ES-I3 (cell line): ENCODE measurements around the gene SPRY4.
"Not testable (repeated sequence)": the region's sequence is repeated elsewhere in the genome, so short reads cannot be mapped to it uniquely, and the experiment has no call there.

Experiments used
- H3K36me3 ChIP-seq: 2 replicates; pipeline ENCODE4 v1.6.1; 2013; ENCODE audit warnings: mild to moderate bottlenecking, low read length, control low read depth, moderate library complexity; ENCODE audit not compliant: insufficient read depth
- H3K4me1 ChIP-seq: 2 replicates; pipeline ENCODE4 v1.6.1; 2013; ENCODE audit warnings: mild to moderate bottlenecking, control low read depth, low read length; ENCODE audit not compliant: insufficient read depth
- H3K9ac ChIP-seq: 2 replicates; pipeline ENCODE4 v1.6.1; 2013; ENCODE audit warnings: low read depth, mild to moderate bottlenecking, low read length, moderate library complexity
- H3K9me3 ChIP-seq: 2 replicates; pipeline ENCODE4 v1.6.1; 2013; ENCODE audit warnings: mild to moderate bottlenecking, low read length, moderate library complexity; ENCODE audit not compliant: control insufficient read depth, insufficient read depth

Gene SPRY4, protein sequence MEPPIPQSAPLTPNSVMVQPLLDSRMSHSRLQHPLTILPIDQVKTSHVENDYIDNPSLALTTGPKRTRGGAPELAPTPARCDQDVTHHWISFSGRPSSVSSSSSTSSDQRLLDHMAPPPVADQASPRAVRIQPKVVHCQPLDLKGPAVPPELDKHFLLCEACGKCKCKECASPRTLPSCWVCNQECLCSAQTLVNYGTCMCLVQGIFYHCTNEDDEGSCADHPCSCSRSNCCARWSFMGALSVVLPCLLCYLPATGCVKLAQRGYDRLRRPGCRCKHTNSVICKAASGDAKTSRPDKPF

DNA sequence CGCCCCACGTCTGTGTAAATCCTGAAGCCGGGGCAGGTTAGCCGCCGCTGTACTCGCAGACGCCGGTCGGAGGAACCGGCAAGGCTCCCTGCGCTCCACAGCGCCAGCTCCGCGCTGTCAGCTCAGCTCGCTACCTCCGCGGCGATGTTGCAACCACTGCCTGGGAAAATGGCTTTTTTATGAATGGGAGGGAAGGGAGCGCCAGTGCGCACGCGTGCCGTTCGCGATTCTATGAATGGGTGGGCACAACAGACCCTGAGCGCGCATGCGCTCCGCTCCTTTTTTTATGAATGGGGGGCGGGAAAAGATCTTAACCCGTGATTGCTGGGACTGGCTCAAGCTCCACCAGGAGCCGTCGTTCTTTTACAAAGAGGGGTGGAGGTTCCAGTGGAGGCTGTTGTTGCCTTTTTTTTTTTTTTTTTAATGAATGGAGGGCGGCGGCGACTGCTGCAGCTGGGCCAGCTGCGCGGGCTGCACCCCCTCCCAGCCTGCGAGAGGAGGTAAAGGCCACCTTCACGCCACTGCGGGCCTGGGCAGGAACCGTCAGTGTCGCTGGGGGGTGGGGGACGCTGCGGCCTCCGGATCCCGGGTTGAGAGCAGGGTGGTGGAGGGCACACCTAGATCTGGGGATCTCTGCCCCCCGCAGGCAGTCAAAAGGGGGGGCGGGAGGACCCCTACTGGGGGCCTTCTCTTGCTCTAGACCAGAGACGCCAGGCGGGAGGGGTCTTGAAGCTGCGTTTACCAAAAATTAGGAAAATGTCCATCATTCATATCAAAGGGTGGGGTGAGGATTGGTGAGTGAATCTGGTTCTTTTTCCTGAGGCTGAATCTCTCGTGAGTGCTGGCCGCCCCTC is at the start of gene SPRY4:
Gene SPRY4 (minus strand): TSS at position 151 of the 854 bp plus-strand sequence. CDS start 9,913 bp downstream, outside the sequence.
- peaks cover 14% of the 10 kb centered on the region for H3K4me1 ChIP-seq

DNA sequence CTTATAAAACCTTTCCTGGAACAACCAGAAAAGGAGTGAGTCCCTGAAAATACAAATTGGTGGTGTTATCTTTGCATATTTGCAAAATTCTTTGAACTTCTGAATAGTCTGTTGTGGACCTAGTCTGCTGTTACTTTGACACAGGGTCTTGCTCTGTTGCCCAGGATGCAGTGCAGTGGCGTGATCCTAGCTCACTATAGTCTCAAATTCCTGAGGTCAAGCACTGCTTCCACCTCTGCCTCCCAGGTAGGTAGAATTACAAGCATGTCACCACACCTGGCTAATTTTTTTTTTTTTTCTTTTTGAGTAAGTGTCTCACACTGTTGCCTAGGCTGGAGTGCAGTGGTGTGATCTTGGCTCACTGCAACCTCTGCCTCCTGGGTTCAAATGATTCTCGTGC is 43.7 kb upstream of the SPRY4 start:
- Histone ChIP-seq H3K4me1 (peaks cover 3% of the 10 kb centered on the region; the same call in 1 of the 2 replicates), H3K9ac (no peak overlapping the region), H3K36me3 (no peaks in the 10 kb centered on the region), H3K9me3 (no peaks in the 10 kb centered on the region)

More for the DNA sequence above, at the start of gene SPRY4:
- Histone ChIP-seq H3K9me3 (no peaks in the 10 kb centered on the region), H3K36me3 (peaks cover 23% of the 10 kb centered on the region), H3K9ac (peak within 1 kb of the TSS; percentile 85)

DNA sequence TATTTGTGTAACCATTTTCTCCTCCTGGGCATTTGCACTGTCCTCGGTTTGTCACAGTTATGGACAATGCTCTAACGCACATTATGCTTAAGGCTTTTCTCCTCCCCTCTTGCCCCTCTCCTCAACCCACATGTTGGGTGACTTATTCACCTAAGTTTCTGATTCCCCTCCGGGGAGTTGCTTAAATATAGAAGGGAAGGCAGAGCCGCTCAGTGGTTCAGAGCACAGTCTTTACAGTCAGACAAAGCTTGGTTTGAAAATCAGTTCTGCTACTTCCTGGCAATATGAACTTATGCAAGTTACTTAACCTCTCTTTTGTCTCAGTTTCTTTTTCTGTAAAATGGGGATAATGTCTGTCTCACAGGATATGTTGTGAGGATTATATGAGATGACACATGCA is 41.2 kb upstream of the SPRY4 start:
- Histone ChIP-seq H3K9me3 (no peaks in the 10 kb centered on the region), H3K4me1 (peaks cover 16% of the 10 kb centered on the region), H3K36me3 (no peaks in the 10 kb centered on the region), H3K9ac (no peak overlapping the region)

DNA sequence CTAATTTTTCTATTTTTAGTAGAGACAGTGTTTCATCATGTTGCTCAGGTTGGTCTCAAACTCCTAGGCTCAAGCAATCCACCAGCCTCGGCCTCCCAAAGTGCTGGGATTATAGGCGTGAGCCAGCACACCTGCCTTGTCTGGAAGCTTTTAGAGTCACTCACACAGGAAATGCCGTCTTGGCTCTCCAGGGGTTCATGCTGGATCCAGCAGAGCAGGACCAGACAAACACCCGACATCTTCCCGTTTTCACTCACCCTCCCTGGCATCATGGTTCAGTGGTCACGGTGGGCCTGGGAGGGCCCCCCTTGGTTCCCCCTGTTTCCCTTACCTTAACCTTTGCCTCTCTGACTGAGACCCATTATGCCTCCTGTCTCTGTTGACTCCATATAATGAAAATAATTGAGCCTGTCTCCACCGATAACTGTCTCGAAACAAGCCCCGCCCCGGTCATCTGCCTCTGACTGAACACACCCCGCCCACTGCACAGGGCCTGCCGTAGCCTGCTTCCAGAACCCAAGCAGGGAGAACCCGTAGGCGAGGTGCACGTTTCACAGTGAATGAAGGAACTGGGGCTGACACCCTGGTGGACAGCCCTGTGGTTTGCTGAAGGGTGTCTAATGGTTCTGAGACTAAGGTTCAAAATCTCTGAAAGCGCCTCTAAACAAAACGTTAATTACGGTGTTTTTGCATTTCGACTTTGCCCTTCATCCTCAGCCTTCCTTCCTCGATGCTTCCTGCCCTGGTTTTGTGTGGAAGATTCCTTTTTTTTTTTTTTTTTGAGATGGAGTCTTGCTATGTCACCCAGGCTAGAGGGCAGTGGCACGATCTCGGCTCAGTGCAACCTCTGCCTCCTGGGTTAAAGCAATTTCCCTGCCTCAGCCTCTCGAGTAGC is 39.7 kb upstream of the SPRY4 start:
- Histone ChIP-seq H3K9ac (0 out of 2 replicates have a peak overlapping the region, but pooled peaks have one; percentile 0), H3K36me3 (no peaks in the 10 kb centered on the region), H3K4me1 (peaks cover 31% of the 10 kb centered on the region), H3K9me3 (no peaks in the 10 kb centered on the region)

DNA sequence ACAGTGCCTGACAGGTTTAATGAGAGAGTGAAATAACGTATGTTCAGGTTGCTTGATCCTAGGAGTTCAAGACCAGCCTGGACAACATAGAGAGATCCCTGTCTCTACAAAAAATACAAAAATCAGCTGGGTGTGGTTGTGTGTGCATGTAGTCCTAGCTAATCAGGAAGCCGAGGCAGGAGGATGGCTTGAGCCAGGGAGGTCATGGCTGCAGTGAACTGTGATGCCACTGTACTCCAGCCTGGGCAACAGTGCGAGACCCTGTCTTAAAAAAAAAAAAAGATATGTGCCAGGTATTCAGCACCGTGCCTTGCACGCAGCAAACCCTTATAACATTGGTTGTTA is 38.8 kb upstream of the SPRY4 start:
- Histone ChIP-seq H3K9ac (no peak overlapping the region), H3K4me1 (peaks cover 36% of the 10 kb centered on the region), H3K36me3 (no peaks in the 10 kb centered on the region), H3K9me3 (no peaks in the 10 kb centered on the region)

DNA sequence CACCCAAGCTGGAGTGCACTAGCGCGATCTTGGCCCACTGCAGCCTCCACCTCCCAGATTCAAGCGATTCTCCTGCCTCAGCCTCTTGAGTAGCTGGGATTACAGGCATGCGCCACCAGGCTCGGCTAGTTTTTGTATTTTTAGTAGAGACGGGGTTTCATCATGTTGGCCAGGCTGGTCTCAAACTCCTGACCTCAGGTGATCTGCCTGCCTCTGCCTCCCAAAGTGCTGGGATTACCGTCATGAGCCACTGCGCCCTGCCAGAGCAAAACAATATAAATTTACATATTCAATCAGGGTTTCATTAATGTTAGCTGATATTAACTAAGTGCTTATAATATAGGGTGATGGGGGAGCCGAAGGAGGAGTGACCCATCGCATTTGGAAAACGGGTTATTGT is 37.4 kb upstream of the SPRY4 start:
- Histone ChIP-seq H3K4me1 (peaks cover 50% of the 10 kb centered on the region), H3K9ac (peak overlapping the region; percentile 27; the same call in 1 of the 2 replicates)

DNA sequence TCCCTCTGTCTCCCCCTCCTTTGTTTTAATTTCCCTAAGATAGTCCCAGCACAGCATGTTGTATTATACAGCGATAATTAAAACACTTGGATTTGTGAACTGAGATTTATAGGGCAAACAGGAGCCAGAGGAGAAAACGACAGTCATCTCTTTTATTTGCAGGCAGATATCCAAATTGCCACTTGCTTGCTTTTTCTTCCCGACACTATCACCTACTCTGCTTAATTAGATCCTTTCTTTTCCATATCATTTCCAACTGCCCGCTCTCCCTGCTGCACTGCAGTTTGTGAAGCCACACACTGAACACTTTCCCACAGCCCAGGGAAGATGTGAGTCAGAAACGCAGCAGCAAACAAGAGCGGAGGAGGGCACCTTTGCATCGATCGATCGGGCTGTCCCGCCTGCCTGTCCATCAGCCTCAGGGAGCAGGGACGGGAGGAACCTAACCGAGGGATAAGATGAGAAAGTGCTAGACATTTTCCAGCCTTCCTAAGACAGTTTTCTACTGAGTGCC is 35.8 kb upstream of the SPRY4 start:
- H3K9ac ChIP-seq = peak overlapping the region; percentile 15; the same call in 1 of the 2 replicates
- no peaks in the 10 kb centered on the region for H3K9me3 ChIP-seq
- no peaks in the 10 kb centered on the region for H3K36me3 ChIP-seq
- peaks cover 56% of the 10 kb centered on the region for H3K4me1 ChIP-seq

More for the DNA sequence above, 37.4 kb upstream of the SPRY4 start:
- not testable (repeated sequence) for H3K36me3 ChIP-seq, H3K9me3 ChIP-seq

DNA sequence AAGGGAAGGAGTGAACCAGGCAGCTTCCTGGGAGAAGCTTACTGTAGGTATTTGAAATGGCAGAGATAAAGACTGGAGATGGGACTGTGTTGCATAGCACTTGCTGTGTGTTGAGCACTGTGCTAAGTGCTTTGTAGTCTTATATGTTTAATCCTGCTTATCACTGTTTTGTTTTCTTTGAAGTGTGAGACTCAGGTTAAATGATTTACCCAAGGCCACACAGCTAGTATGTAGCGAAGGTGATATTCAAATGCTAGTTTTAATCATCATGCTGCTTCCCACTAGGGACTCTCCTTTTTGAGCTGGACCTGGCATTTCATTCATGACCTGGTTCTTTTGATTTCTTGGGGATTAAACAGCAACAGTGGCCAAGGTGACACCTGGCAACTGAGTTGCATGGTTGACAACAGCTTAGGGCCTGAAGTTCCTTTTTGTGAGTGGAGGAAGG is 35.3 kb upstream of the SPRY4 start:
- Histone ChIP-seq H3K9ac (no peak overlapping the region), H3K4me1 (peaks cover 57% of the 10 kb centered on the region), H3K9me3 (no peaks in the 10 kb centered on the region), H3K36me3 (no peaks in the 10 kb centered on the region)

DNA sequence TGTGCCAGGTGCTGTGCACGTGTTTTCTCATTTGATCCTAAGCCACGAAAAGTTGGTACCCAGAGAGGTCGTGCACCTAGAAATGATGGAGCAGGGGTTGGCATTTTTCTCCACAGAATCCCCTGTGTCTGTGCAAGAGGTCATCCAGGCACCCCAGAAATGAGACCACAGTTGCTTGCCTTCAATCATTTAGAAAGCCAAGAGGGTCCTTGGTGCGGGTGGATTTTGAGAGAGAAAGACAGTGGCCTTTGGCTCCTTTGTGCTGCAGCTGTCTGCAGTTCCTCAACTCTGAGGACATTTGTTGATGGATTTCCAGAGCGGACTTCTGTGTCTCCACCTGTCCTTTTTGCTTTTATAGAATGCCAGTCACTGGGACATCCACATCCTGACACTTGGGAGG is 33.8 kb upstream of the SPRY4 start:
- H3K9ac ChIP-seq = no peak overlapping the region
- peaks cover 2% of the 10 kb centered on the region; the same call in 1 of the 2 replicates for H3K36me3 ChIP-seq
- H3K9me3 ChIP-seq = no peaks in the 10 kb centered on the region
- peaks cover 55% of the 10 kb centered on the region for H3K4me1 ChIP-seq

DNA sequence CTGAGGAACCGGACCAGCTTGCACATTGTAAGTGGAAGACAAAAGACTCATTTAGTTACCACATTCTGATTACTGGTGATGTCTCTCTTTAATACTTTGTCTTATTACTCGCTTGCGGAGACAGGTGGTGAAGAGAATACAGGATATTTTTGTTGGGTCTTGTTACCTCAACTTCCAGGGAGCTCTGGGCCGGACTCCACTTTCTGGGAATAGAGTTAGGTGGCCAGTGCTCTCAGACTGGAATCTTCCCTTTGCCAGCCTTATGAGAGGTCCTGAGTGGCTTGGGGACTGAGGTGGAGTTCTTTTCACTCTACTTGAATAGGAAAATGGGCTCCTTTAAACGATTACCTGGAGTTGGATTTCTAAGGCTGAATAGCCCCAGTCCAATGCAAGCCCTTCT is 33.3 kb upstream of the SPRY4 start:
- peaks cover 2% of the 10 kb centered on the region; the same call in 1 of the 2 replicates for H3K36me3 ChIP-seq
- peak overlapping the region; percentile 16; the same call in 1 of the 2 replicates for H3K9ac ChIP-seq
- H3K4me1 ChIP-seq = peaks cover 53% of the 10 kb centered on the region
- no peaks in the 10 kb centered on the region for H3K9me3 ChIP-seq

DNA sequence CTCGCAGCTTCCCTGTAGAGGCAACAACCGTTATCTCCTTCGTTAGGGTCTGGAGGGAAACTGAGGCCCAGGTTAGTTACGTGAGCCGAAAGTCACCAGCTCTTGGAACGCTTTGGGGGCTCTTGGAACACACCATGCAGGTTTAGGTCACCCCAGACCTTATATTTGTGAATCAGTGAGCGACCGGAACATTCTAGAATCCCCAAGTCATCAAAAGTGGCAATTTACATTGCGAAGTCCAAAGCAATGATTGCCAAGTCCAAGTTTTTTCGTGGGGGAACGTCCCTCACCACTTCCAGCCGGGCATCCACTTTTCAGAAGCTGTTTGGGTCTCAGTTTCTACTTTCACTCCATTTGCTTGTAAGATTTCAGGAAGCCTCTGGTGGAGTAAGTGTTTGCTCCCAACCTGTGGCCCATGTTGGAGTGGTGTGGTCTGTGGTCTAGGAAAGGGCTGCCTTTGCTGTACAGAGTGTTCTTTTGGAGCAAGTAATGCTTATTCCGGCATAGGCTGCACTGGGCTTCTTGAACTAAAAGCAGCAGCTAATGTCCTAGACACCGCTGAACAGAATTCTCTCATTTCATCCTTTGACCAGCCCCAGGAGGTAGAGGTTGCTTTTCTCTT is 32.8 kb upstream of the SPRY4 start:
- peak overlapping the region; percentile 55 for H3K9ac ChIP-seq
- no peaks in the 10 kb centered on the region for H3K9me3 ChIP-seq

DNA sequence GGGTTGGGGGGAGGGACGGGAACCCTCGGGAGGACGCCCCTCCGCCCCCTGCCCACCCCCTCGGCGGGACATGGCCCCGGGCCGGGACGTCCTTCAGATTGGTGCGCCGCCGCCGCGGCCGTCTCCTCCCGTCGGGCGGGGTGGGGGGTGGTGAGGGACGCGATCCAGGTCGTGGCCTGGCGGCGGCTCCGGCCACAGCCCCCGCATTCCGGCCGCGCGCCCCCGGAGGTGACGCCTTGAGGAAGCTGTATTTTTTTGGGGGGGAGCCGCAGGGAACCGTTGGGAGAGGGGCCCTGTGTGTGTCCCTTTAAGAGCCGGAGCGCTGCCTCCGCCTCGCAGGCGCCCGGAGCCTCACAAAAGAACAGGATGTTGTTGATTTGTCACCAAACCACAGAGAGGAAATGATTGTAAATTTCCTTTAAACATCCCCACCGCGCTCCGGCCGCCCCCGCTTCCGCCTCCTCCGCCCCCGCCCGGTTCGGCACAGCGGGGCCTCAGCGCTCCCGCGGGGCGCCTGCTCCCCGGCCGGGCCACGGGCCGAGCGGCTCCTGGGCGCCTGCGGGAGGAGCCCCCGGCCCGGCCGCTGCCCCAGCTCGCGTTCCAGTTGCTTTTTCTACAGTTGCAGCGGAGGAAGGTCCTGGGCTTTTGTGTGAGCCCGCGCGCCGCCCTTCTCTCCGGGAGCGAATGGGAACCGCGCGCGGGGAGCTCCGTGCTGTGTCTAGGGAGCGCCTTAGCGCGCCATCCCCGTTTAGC is 32.1 kb upstream of the SPRY4 start:
- Histone ChIP-seq H3K9ac (peak overlapping the region; percentile 55), H3K9me3 (no peaks in the 10 kb centered on the region), H3K36me3 (peaks cover 2% of the 10 kb centered on the region; the same call in 1 of the 2 replicates), H3K4me1 (peaks cover 49% of the 10 kb centered on the region)

More for the DNA sequence above, 32.8 kb upstream of the SPRY4 start:
- H3K36me3 ChIP-seq = peaks cover 2% of the 10 kb centered on the region; the same call in 1 of the 2 replicates
- H3K4me1 ChIP-seq = peaks cover 54% of the 10 kb centered on the region

DNA sequence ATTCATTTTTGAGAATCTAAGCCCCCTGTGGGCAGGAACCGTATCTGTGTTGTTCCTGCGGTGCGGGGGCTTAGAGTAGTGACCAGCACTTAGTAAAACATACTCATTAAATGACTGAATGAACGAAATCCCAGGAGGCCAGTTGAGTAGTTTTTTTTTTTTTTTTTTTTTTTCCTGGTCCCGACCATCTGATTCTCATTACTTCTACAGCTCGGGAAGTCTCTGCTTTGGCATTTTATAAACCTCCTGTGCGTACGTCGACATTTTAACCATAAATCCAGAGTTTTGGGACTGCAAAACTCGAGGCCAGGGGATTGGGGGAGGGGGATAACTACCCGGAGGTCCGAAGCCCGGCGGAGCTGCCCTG is 31.5 kb upstream of the SPRY4 start:
- Histone ChIP-seq H3K4me1 (peaks cover 49% of the 10 kb centered on the region), H3K36me3 (peaks cover 2% of the 10 kb centered on the region; the same call in 1 of the 2 replicates), H3K9me3 (no peaks in the 10 kb centered on the region), H3K9ac (peak overlapping the region; percentile 55)
